ENCODE data around the gene ARHGAP21. TPM values are rescaled to one million over a fixed set of nuclear protein-coding genes. Genes with fewer than 3 reads are reported as not detected.

The ARHGAP21 gene
- total RNA-seq, 1 experiment from 2014 or later, result 59.4 TPM

GRCh38 chr10:24556126-24556749 lies 167.4 kb downstream of the ARHGAP21 start:
- Mint-ChIP-seq H3K4me1 (peaks cover 20 to 25% of the 10 kb centered on the region in 2 experiments), H3K27me3 (ENCODE audit: low read depth) (peaks cover 12% of the 10 kb centered on the region), H3K4me3 (no peak overlapping the region), H3K27ac (no peak overlapping the region), H3K36me3 (ENCODE audit: insufficient read depth in 1 of 3, low read depth in 3 of 3) (no peaks in the 10 kb centered on the region; a peak in 1 of 7 replicates), H3K9me3 (no peaks in the 10 kb centered on the region)
- DNase-seq, result no peak
- Histone ChIP-seq H3K23ac (ENCODE audit: insufficient read length, low read depth, low read length) (no peak overlapping the region), H4K20me1 (ENCODE audit: control insufficient read depth, insufficient read depth, insufficient read length) (no peaks in the 10 kb centered on the region), H3K18ac (ENCODE audit: insufficient read length, low read depth, low read length) (no peak overlapping the region), H3K4me2 (ENCODE audit: insufficient read depth, insufficient read length, low read length) (no peak overlapping the region), H3K79me1 (ENCODE audit: insufficient read depth, low read depth, low read length, poor library complexity, severe bottlenecking) (no peaks in the 10 kb centered on the region), H3K27me3 (ENCODE audit: insufficient read depth, low read length) (no peaks in the 10 kb centered on the region), H2AK5ac (ENCODE audit: insufficient read length, low read length) (no peak overlapping the region), H3K23me2 (ENCODE audit: insufficient read length, low read depth, low read length, poor library complexity, severe bottlenecking) (no peaks in the 10 kb centered on the region), H4K5ac (ENCODE audit: insufficient read length, low read depth, low read length) (no peak overlapping the region), H3K56ac (ENCODE audit: insufficient read length, low read depth, low read length) (no peak overlapping the region), H3K9me3 (ENCODE audit: control insufficient read depth, low read depth, low read length) (no peaks in the 10 kb centered on the region), H2BK120ac (ENCODE audit: low read depth, low read length, poor library complexity, severe bottlenecking) (no peak overlapping the region), H3K14ac (ENCODE audit: insufficient read depth, low read length) (no peak overlapping the region), H3K4ac (ENCODE audit: low read depth, low read length) (no peak overlapping the region), H2BK20ac (ENCODE audit: low read depth, low read length, poor library complexity, severe bottlenecking) (no peak overlapping the region), H3T11ph (ENCODE audit: low read length) (no peak overlapping the region), H3K79me2 (ENCODE audit: insufficient read depth, low read length) (no peaks in the 10 kb centered on the region), H3K27ac (ENCODE audit: insufficient read length, low read depth, low read length) (no peak overlapping the region), H4K91ac (ENCODE audit: insufficient read length, low read depth, low read length) (no peak overlapping the region), H4K8ac (replicated peaks; ENCODE audit: insufficient read length, low read depth, low read length) (no peak overlapping the region), H3K9ac (ENCODE audit: extremely low read depth, insufficient read length, low read length) (no peak overlapping the region), H2BK5ac (ENCODE audit: insufficient read length, low read length) (no peak overlapping the region), H3K4me1 (ENCODE audit: insufficient read depth, low read length) (no peaks in the 10 kb centered on the region), H2AFZ (ENCODE audit: low read length) (no peak overlapping the region), H2BK15ac (ENCODE audit: low read depth, low read length) (no peak overlapping the region), H2BK12ac (ENCODE audit: insufficient read length, low read depth, low read length) (no peak overlapping the region)
- no CpG with 5 or more reads among the region's 4 CpGs for WGBS (ENCODE audit: extremely low coverage, insufficient read length, low lambda C conversion rate)
- TF ChIP-seq CTCF (conservative IDR thresholded peaks at IDR 0.05), result no peak

All from H9 (cell line).